Esophagus muscularis mucosa (tissue), 4 donors: Measurements from ENCODE around the gene LMF2. TPM values are rescaled to one million over a fixed set of nuclear protein-coding genes. Genes with fewer than 3 reads are reported as not detected.

Experiments used
- DNase-seq: peaks from one replicate; pipeline ENCODE4 v3.0.0-alpha.2; 2017; ENCODE audit errors: extremely low spot score
- H3K27ac ChIP-seq, 4 donors: fragments of 200-600 bp; sonication (generic); replicated peaks in 1 of 4; 1 replicate in 3 of 4; 2 replicates in 1 of 4; pipeline ENCODE4 v1.5.1; 2016 to 2019; ENCODE audit warnings: mild to moderate bottlenecking in 1 of 4
- H3K27me3 ChIP-seq, 4 donors: fragments of 200-600 bp; sonication (generic); one replicate each; pipeline versions ENCODE4 v1.5.1 to v1.6.0; 2016 to 2019
- H3K36me3 ChIP-seq, 4 donors: fragments of 200-600 bp; sonication (generic); one replicate each; pipeline ENCODE4 v1.5.1; 2016 to 2019
- H3K4me1 ChIP-seq, 4 donors: fragments of 200-600 bp; sonication (generic); one replicate each; pipeline ENCODE4 v1.5.1; 2016 to 2019
- H3K4me3 ChIP-seq, 4 donors: fragments of 200-600 bp; sonication (generic); 1 replicate in 2 of 4; 2 replicates in 2 of 4; pipeline ENCODE4 v1.5.1; 2016 to 2019; ENCODE audit warnings: mild to moderate bottlenecking in 4 of 4, moderate library complexity in 1 of 4
- H3K9me3 ChIP-seq, 4 donors: fragments of 200-600 bp; sonication (generic); 1 replicate in 3 of 4; 2 replicates in 1 of 4; pipeline ENCODE4 v1.5.1; 2016 to 2019
- EP300 ChIP-seq: sonication (generic); formaldehyde crosslinking; IDR thresholded peaks from one replicate; pipeline ENCODE4 v1.6.1; 2017; ENCODE audit warnings: antibody characterized with exemption
- POLR2A ChIP-seq: fragments of 450-650 bp; IDR thresholded peaks from one replicate; pipeline ENCODE4 v1.6.1; 2017; ENCODE audit warnings: antibody characterized with exemption, moderate library complexity, mild to moderate bottlenecking, low read depth
- POLR2AphosphoS5 ChIP-seq, 2 donors: sonication (generic); formaldehyde crosslinking; IDR thresholded peaks; one replicate each; pipeline ENCODE4 v1.6.1; 2017; ENCODE audit warnings: antibody characterized with exemption in 2 of 2
- WGBS: methylation state at CpG from one replicate; pipeline ENCODE4 v1.1.5; 2018; 5-methylcytosine and 5-hydroxymethylcytosine counted together
- intact Hi-C: fragments of 100-400 bp; cut with DNase I; formaldehyde crosslinking; loops from one replicate; pipeline ENCODE4 v1.15.1; 2023
- total RNA-seq, 4 donors: library from RNA; depleted of rRNA; stranded (reverse); fragments of >200 nt; gene quantifications; one replicate each; pipeline versions ENCODE4 v1.1.0 to v1.2.1, GENCODE V29; 2016
- TF ChIP-seq, protein P1 (sequence below), 3 experiments: fragments of 200-600 bp in 2 of 3; fragments of 450-650 bp in 1 of 3; sonication (generic) in 2 of 3; IDR thresholded peaks; one replicate each; pipeline ENCODE4 v1.5.1; 2017 to 2019; ENCODE audit warnings: antibody characterized with exemption in 3 of 3, mild to moderate bottlenecking in 2 of 3, moderate library complexity in 1 of 3

LMF2 gene
- total RNA-seq, 4 donors from 2014 or later = 34.9 to 67.1 (median 46.8) TPM

DNA sequence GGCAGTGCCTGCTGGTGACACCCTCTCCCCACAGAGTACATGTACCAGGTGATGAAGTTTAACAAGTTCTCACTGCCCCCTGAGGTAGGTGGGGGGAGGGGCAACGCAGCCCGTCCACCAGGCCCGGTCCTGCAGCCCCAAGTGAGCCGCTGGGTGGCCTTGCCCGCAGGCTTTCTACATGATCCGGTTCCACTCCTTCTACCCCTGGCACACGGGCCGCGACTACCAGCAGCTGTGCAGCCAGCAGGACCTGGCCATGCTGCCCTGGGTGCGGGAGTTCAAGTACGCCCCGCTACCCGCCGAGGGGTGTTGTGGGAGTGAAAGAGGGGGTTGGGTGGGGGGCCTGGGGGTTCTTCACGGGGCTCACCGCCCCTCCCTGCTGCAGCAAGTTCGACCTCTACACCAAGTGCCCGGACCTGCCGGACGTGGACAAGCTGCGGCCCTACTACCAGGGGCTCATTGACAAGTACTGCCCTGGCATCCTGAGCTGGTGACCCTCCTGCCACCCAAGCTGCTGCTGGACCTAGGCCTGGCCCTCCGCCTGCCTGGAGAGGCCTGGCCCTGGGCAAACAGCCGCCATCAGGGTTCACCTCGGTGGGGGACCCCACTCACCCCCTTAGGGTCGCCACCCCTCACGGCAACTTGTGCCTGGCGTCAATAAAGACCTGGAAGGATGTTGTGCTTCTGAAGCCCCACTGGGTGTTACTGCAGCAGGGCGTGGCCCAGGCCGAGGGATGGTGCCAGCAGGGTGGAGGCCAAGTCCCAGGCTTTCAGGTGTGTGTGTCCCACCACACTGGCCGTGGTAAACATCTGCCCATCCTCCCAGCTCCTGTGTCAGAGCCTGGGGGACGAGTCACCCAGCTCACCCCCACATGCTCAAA lies 17.9 kb downstream of the LMF2 start:
- H3K4me1 ChIP-seq = no peaks in the 10 kb centered on the region
- DNase-seq = no peak
- H3K27me3 ChIP-seq = peaks cover 0 to 52% (median 7%) of the 10 kb centered on the region in 4 donors
- no peaks in the 10 kb centered on the region for H3K9me3 ChIP-seq
- no peak overlapping the region for H3K4me3 ChIP-seq
- H3K36me3 ChIP-seq = no peaks in the 10 kb centered on the region
- no peak overlapping the region for H3K27ac ChIP-seq
- intact Hi-C loops = no loop called here
- TF ChIP-seq EP300 (no peak), POLR2A (no peak), POLR2AphosphoS5 (IDR thresholded peaks at IDR 0.05) (no peak)
- TF ChIP-seq, protein P1, sequence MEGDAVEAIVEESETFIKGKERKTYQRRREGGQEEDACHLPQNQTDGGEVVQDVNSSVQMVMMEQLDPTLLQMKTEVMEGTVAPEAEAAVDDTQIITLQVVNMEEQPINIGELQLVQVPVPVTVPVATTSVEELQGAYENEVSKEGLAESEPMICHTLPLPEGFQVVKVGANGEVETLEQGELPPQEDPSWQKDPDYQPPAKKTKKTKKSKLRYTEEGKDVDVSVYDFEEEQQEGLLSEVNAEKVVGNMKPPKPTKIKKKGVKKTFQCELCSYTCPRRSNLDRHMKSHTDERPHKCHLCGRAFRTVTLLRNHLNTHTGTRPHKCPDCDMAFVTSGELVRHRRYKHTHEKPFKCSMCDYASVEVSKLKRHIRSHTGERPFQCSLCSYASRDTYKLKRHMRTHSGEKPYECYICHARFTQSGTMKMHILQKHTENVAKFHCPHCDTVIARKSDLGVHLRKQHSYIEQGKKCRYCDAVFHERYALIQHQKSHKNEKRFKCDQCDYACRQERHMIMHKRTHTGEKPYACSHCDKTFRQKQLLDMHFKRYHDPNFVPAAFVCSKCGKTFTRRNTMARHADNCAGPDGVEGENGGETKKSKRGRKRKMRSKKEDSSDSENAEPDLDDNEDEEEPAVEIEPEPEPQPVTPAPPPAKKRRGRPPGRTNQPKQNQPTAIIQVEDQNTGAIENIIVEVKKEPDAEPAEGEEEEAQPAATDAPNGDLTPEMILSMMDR (IDR thresholded peaks at IDR 0.05) = no peak
- 74% methylated on average over 18 of the region's 31 CpGs for WGBS

DNA sequence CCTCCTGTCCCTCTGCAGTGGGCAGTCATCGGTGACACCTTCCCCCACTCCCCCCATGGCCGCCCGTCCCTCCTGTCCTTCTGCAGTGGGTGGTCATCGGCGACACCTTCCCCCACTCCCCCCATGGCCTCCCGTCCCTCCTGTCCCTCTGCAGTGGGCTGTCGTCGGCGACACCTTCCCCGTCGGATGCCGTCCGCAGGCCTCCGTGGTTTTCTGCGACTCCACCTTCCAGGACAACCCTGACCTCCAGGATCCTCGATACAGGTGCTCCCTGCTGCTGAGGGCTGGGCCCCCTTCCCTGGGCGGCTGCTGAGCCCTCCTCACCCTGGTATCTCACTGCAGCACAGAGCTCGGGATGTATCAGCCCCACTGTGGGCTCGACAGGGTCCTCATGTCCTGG lies 18.6 kb downstream of the LMF2 start:
- TF ChIP-seq POLR2A (no peak), POLR2AphosphoS5 (IDR thresholded peaks at IDR 0.05) (no peak), EP300 (no peak)
- TF ChIP-seq, protein P1 (IDR thresholded peaks at IDR 0.05) = no peak
- Histone ChIP-seq H3K36me3 (no peaks in the 10 kb centered on the region), H3K27me3 (peaks cover 0 to 59% (median 11%) of the 10 kb centered on the region in 4 donors), H3K9me3 (no peaks in the 10 kb centered on the region), H3K27ac (no peak overlapping the region), H3K4me1 (no peaks in the 10 kb centered on the region), H3K4me3 (no peak overlapping the region)
- intact Hi-C loops = no loop called here
- WGBS = 72% methylated on average over 15 of the region's 19 CpGs
- no peak for DNase-seq

DNA sequence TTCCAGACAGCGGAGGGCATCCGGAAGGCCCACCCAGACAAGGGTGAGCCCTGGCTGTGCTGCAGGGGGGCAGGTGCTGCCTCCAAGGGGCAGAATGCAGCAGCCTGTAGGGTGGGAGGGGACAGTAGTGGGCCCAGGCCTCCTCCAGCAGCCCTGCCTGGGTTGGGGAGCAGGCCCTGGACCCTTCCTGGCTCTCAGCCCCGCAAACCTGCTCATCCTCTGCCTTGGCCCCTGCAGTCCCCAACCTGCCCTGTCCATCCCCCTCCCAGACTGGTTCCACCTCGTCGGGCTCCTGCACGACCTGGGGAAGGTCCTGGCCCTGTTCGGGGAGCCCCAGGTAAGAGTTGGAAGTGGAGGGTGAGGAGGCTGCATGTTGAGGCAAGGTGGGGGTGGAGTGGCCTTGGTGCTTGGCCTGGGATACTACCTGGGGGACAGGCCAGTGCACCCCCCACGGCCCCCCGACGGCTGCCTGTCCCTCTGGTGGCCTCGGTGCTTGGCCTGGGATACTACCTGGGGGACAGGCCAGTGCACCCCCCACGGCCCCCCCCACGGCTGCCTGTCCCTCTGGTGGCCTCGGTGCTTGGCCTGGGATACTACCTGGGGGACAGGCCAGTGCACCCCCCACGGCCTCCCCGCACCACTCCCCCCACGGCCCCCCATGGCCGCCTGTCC lies 19.4 kb downstream of the LMF2 start:
- no peak for DNase-seq
- Histone ChIP-seq H3K27me3 (peaks cover 0 to 66% (median 17%) of the 10 kb centered on the region in 4 donors), H3K27ac (no peak overlapping the region), H3K4me1 (no peaks in the 10 kb centered on the region), H3K36me3 (no peaks in the 10 kb centered on the region), H3K9me3 (no peaks in the 10 kb centered on the region), H3K4me3 (no peak overlapping the region)
- intact Hi-C loops = no loop called here
- TF ChIP-seq POLR2A = no peak
- TF ChIP-seq, protein P1 (IDR thresholded peaks at IDR 0.05) = no peak
- TF ChIP-seq POLR2AphosphoS5 (IDR thresholded peaks at IDR 0.05) = no peak
- TF ChIP-seq EP300 = no peak
- WGBS = 76% methylated on average over 8 of the region's 18 CpGs

- 91% methylated on average over 12 of the region's 23 CpGs for WGBS
- intact Hi-C loops = no loop called here
- Histone ChIP-seq H3K27ac (no peak overlapping the region), H3K27me3 (peaks cover 4 to 73% (median 24%) of the 10 kb centered on the region in 4 donors), H3K36me3 (no peaks in the 10 kb centered on the region), H3K4me3 (no peak overlapping the region), H3K4me1 (peaks cover 0 to under 1% (median under 1%) of the 10 kb centered on the region in 4 donors), H3K9me3 (no peaks in the 10 kb centered on the region)
- DNase-seq = no peak
- TF ChIP-seq POLR2AphosphoS5 (IDR thresholded peaks at IDR 0.05) (no peak), EP300 (no peak), POLR2A (no peak)
- TF ChIP-seq, protein P1 (IDR thresholded peaks at IDR 0.05) = no peak
Observed at GRCh38 chr22:50487290-50488005, 20.1 kb downstream of the LMF2 start.
